NCI-H82 treated with DMSO at 0.1 percent for 48 hours (cell line): ENCODE measurements around the gene COA7.
"Not testable (repeated sequence)": the region's sequence is repeated elsewhere in the genome, so short reads cannot be mapped to it uniquely, and the experiment has no call there.

Experiments used
- DNase-seq: peaks from one replicate; lab custom pipeline; 2025; ENCODE audit not compliant: unreplicated experiment; lab: John Stamatoyannopoulos, UW

Gene COA7

GRCh38 chr1:52697795-52698674, at the start of gene COA7:
Gene COA7, minus strand, starts transcription at chr1:52698347. Its CDS starts 21 bp downstream, at chr1:52698326.
- peak; percentile 56 for DNase-seq

DNA sequence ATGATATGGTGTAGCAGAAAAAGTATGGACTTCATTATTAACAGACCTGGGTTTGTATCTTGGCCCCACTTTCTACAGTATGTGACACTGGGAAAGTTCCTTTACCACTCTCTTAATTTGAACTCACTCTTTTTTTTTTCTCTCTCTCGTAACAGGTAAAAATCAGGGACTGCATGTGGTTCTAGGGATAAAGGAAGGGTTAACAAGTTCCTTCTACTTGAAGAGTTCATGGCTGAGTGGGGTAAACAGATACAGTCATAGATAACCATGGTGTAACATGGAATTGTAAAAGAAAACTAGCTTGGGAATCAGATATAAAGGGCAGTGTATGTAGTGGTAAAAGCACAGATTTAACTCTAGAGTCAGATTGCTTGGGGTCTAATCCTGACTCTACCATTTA, 49.3 kb upstream of the COA7 start:
- DNase-seq = no peak

- no peak for DNase-seq
Measured at GRCh38 chr1:52746189-52746588, 48.0 kb upstream of the COA7 start.

- no peak for DNase-seq
Measured at GRCh38 chr1:52741259-52741658, 43.1 kb upstream of the COA7 start.

DNA sequence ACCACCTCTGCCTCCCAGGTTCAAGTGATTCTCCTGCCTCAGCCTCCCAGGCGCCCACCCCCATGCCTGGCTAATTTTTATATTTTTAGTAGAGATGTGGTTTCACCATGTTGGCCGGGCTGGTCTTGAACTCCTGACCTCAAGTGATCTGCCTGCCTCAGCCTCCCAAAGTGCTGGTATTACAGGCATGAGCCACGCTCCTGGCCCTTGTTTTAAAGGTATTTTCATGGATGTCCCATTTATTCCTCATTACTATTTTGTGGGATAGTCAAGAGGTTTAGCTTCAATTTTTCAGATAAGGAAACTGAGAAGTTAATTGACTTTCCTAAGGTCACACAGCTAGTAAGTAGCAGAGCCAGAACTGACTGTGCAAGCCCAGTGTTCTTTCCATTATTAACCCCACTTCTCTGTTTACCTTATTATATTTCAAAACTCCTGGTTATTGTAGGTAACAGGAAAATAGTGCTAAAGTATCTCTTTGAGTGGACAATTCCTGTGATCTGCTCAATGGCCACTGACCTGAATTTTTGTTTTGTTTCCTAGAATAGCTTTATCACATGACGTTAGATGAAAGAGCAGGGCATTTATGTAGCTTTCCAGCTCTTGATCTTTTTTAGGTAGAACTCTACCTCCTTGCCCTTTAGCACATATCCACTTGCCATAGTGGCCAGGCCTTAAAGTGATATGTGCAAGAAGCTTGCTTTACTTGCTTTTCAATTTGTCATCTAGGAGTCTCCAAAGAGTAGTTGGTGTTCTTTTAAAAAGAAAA, 41.7 kb upstream of the COA7 start:
- no peak for DNase-seq

GRCh38 chr1:52738893-52739292, 40.7 kb upstream of the COA7 start:
- DNase-seq = no peak

DNA sequence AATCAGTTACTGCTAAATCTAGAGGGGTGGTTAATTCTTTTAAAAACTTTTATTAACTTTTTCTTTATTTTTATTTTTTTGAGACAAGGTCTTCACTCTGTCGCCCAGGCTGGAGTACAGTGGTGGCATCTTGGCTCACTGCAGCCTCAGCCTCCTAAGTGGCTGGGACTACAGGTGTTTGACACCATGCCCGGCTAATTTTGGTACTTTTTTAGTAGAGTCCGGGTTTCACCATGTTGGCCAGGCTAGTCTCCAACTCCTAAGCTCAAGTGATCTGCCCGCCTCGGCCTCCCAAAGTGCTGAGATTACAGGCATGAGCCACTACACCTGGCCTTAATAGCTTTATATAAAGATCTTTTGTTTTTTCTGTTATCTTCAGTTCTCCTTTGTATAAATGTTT, 40.0 kb upstream of the COA7 start:
- no peak for DNase-seq

GRCh38 chr1:52735371-52735770, 37.2 kb upstream of the COA7 start:
- DNase-seq = not testable (repeated sequence)

GRCh38 chr1:52733368-52733767, 35.2 kb upstream of the COA7 start:
- no peak for DNase-seq

DNA sequence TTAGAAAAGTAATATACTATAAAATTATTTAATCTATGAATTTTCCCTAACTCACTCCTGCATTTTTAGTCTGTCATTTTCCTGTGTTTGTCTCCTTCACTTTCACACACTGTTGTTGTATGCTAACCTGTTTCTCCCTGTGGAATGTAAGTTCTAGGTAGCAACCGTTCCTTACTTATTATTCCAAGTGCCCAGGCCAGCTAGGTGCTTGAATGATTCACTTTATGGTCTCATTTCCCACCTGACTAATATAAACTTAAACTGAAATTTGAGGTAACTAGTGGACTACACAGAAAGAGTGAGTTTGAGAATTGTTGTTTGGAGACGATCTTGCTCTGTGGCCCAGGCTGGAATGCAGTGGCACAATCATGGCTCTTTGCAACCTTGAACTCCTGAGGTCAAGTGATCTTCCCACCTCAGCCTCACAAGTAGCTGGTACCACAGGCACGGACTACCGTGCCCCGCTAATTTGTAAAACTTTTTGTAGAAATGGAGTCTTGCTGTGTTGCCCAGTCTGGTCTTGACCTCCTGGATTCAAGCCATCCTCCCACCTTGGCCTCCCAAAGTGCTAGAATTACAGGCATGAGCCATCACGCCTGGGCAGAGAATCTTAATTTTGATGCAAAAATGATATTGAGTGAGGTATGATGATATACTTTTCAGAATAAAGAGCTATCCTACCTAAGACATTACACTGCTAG, 30.0 kb upstream of the COA7 start:
- DNase-seq = no peak

- DNase-seq = no peak
Measured at GRCh38 chr1:52727114-52727586, 29.0 kb upstream of the COA7 start.

DNA sequence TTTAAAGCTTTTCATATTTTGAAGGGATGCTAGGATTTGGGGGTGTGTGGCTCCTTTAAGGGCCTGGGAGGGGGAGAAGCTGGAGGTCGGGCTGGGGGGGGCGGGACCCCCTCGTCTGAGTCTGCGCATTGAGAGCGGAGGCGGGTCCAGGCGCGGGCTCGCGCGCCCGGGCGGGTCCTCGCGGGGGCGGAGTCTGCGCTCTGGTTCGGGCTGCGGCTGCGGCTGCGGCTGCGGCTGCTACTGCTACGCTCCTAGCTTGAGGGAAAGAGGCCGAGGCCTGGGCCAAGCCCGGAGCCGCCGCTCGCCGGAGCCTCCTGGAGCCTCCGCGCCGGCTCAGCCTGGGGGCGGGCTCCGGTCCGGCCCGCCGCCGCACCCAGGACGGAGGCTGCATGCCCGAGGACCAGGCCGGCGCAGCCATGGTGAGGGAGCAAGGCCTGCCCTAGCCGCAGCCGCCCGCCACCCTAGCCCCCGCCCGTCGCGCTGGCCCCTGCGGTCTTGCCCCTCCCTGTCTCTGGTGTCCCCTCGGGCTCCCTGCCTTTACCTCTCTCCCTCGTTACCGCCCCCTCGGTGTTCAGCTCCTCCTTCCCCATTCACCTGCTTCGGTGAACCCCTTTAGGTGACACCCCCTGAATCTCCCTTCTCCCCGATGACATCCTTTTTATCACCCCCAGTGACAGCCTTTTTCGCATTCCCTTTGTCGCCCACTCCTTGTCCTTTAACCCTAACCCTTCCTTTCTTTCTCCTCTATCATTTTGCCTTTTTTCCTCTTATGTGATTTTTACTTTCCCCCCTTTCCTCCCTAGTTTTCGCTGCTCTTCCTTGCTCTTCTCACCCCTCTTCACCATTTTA, 28.3 kb upstream of the COA7 start, which contains the start of gene ZYG11B:
TSS of gene ZYG11B (plus strand) at position 189 of the 849 bp plus-strand sequence. CDS start at position 390, 201 bp downstream.
- DNase-seq = peak; percentile 71

DNA sequence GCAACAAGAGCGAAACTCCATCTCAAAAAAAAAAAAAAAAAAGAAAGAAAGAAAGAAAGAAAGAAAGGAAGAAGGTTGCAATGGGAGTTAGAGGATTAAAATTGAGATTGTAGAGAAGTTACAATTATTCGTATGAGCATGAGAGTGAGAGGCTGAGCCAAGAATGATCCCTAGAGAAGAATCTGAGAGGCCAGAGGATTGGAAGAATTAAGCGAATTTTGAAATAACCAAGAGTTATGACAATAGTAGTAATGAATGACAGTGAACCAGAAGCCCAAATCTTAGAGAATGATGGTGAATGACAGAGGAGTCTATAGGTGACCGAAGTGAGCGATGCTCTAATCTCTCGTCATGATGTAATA, 27.7 kb upstream of the COA7 start:
- DNase-seq = no peak

GRCh38 chr1:52723260-52723659, 25.1 kb upstream of the COA7 start:
- DNase-seq = no peak

DNA sequence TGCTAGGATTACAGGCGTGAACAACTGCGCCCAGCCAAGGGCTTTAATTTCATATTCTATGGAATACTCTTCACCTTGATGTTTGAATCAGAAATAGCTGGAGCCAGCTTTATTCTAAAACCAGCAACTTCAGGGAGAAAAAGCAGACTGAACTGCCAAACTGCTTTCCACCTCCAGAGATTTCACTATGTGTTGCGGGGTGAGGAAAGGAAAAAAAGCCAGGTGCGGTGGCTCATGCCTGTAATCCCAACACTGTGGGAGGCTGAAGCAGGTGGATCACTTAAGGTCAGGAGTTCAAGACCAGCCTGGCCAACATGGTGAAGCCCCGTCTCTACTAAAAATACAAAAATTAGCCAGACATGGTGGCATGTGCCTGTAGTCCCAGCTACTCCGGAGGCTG, 17.1 kb upstream of the COA7 start:
- not testable (repeated sequence) for DNase-seq

DNA sequence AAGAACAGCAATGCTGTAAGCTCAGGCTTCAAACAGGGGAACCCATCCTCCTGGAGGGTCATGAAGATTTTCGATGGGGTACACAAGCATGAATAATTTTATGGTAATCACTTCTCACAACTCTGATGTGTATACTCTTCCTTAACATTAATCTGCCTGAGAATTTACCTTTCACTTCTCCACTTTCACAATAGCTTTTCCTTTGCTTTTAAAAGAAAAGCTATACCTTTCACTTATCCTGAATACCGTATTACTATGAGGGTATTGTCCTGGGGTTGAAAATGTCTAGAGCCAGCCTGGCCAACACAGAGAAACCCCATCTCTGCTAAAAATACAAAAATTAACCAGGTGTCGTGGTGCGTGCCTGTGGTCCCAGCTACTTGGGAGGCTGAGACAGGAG, 15.4 kb upstream of the COA7 start:
- DNase-seq = no peak

DNA sequence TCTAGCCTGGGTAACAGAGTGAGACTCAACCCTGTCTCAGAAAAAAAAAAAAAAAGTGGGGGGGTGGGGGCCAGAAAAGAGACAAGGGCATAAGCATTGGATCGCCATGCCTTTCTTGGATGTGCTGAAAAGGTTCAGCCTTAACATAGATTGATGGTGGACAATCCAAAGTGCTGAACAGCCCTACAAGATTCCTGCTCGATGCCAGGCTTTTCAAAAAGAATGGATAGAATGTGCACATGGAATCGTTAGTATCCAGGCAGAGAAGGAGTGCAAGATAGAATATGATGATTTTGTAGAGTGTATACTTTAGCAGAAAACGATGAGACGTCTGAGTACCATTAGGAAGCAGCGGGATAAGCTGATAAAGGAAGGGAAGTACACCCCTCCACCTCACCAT, 10.9 kb upstream of the COA7 start:
- no peak for DNase-seq

GRCh38 chr1:52707927-52708655, 9.9 kb upstream of the COA7 start:
- DNase-seq = no peak

GRCh38 chr1:52706941-52707926, 9.1 kb upstream of the COA7 start:
- DNase-seq = no peak
